CD4-positive, CD25-positive, alpha-beta regulatory T cell (primary cell): ENCODE results near the gene PPM1G. TPM values are rescaled to one million over a fixed set of nuclear protein-coding genes. Genes with fewer than 3 reads are reported as not detected.
"Not testable (repeated sequence)": the region's sequence is repeated elsewhere in the genome, so short reads cannot be mapped to it uniquely, and the experiment has no call there.

ENCODE experiments used
- ATAC-seq, 2 donors: fragments of 150-1000 bp; cut with Tn5 transposase; one replicate each; pipeline ENCODE4 v1.10.0; 2021; ENCODE audit warnings: low read depth in 2 of 2, moderate number of reproducible peaks in 2 of 2, moderate library complexity in 1 of 2
- DNase-seq, 3 donors: peaks; one replicate each; pipeline versions ENCODE4 v3.0.0 to v3.0.0-alpha.2; 2012 to 2022; ENCODE audit warnings: mixed read lengths in 1 of 3
- H3K27ac ChIP-seq: one replicate; pipeline ENCODE4 v1.7.0; 2013; ENCODE audit warnings: mild to moderate bottlenecking, low read length; ENCODE audit not compliant: insufficient read depth, poor library complexity, severe bottlenecking
- H3K27me3 ChIP-seq: one replicate; pipeline ENCODE4 v1.7.0; 2013; ENCODE audit warnings: low read length; ENCODE audit not compliant: control insufficient read depth, insufficient read depth
- H3K36me3 ChIP-seq: one replicate; pipeline ENCODE4 v1.7.0; 2013; ENCODE audit warnings: mild to moderate bottlenecking, low read length, moderate library complexity; ENCODE audit not compliant: control insufficient read depth, insufficient read depth
- H3K4me1 ChIP-seq: 2 replicates; pipeline ENCODE4 v1.7.0; 2013; ENCODE audit warnings: mild to moderate bottlenecking, low read length; ENCODE audit not compliant: insufficient read depth, control insufficient read depth, poor library complexity, severe bottlenecking
- H3K4me3 ChIP-seq: one replicate; pipeline ENCODE4 v1.7.0; 2013; ENCODE audit warnings: low read depth, mild to moderate bottlenecking, low read length, moderate library complexity
- H3K9me3 ChIP-seq, 2 experiments: 1 replicate in 1 of 2; 2 replicates in 1 of 2; pipeline ENCODE4 v1.7.0; 2013; ENCODE audit warnings: low read length in 2 of 2, mild to moderate bottlenecking in 1 of 2, moderate library complexity in 1 of 2; ENCODE audit not compliant: control insufficient read depth in 2 of 2
- H3K27ac Mint-ChIP-seq, 3 donors: one replicate each; pipeline ENCODE4 v1.8.0; 2020 to 2022; ENCODE audit warnings: mild to moderate bottlenecking in 3 of 3, mixed read lengths in 3 of 3, moderate library complexity in 2 of 3
- H3K27me3 Mint-ChIP-seq: one replicate; pipeline ENCODE4 v1.8.0; 2022; ENCODE audit warnings: mild to moderate bottlenecking, mixed read lengths
- H3K36me3 Mint-ChIP-seq: one replicate; pipeline ENCODE4 v1.8.0; 2020; ENCODE audit warnings: mixed read lengths
- H3K4me1 Mint-ChIP-seq, 4 donors: one replicate each; pipeline ENCODE4 v1.8.0; 2020 to 2022; ENCODE audit warnings: mixed read lengths in 4 of 4, mild to moderate bottlenecking in 1 of 4
- H3K4me3 Mint-ChIP-seq, 4 donors: one replicate each; pipeline ENCODE4 v1.8.0; 2020 to 2022; ENCODE audit warnings: mild to moderate bottlenecking in 4 of 4, mixed read lengths in 4 of 4, moderate library complexity in 3 of 4
- H3K9me3 Mint-ChIP-seq, 7 donors: one replicate each; pipeline ENCODE4 v1.8.0; 2020 to 2022; ENCODE audit warnings: mixed read lengths in 7 of 7, mild to moderate bottlenecking in 3 of 7, moderate library complexity in 2 of 7
- polyA plus RNA-seq, 4 donors: library from polyadenylated mRNA; unstranded; fragments of 300-500 nt; fragmentation: Illumina TruSeq; gene quantifications; one replicate each; pipeline ENCODE4 v1.2.3, GENCODE V29; 2021
- total RNA-seq: library from RNA; stranded (reverse); gene quantifications from one replicate; pipeline ENCODE4 v1.2.3, GENCODE V29; 2022

PPM1G gene
- total and polyA plus RNA-seq, 5 donors from 2014 or later, result 73.7 to 144 (median 117) TPM

GRCh38 chr2:27353762-27354596, 55.4 kb downstream of the PPM1G start:
- H3K27ac Mint-ChIP-seq, result peak overlapping the region in 1 of 3 donors; percentile 66
- H3K9me3 Mint-ChIP-seq, result no peaks in the 10 kb centered on the region
- H3K27me3 Mint-ChIP-seq, result peaks cover 7% of the 10 kb centered on the region
- DNase-seq (no peak), ATAC-seq (no peak)
- H3K4me3 Mint-ChIP-seq, result peak overlapping the region; percentile 68 to 100 (median 92)
- H3K9me3 ChIP-seq, result no peaks in the 10 kb centered on the region
- H3K36me3 Mint-ChIP-seq, result peaks cover 16% of the 10 kb centered on the region
- H3K4me1 Mint-ChIP-seq, result peaks cover 23 to 79% (median 56%) of the 10 kb centered on the region in 4 donors
- H3K27ac ChIP-seq, result no peak overlapping the region
- peaks cover 3% of the 10 kb centered on the region for H3K36me3 ChIP-seq
- no peaks in the 10 kb centered on the region for H3K27me3 ChIP-seq
- H3K4me3 ChIP-seq, result no peak overlapping the region
- peaks cover 54% of the 10 kb centered on the region for H3K4me1 ChIP-seq

- H3K4me1 ChIP-seq, result peaks cover 54% of the 10 kb centered on the region
Observed at GRCh38 chr2:27353386-27353761, 56.0 kb downstream of the PPM1G start.

GRCh38 chr2:27351802-27352598, 57.4 kb downstream of the PPM1G start:
- peak in 1 of 3 donors; percentile 32 for DNase-seq
- Mint-ChIP-seq H3K36me3 (peaks cover 18% of the 10 kb centered on the region), H3K27me3 (peaks cover 5% of the 10 kb centered on the region), H3K4me3 (peak overlapping the region; percentile 5 to 53 (median 40)), H3K9me3 (no peaks in the 10 kb centered on the region), H3K27ac (peak overlapping the region; percentile 20 to 93 (median 44)), H3K4me1 (peaks cover 14 to 78% (median 54%) of the 10 kb centered on the region in 4 donors)
- no peaks in the 10 kb centered on the region for H3K27me3 ChIP-seq
- peaks cover 44% of the 10 kb centered on the region for H3K4me1 ChIP-seq
- peaks cover 3% of the 10 kb centered on the region for H3K36me3 ChIP-seq
- H3K27ac ChIP-seq, result no peak overlapping the region
- no peak for ATAC-seq
- H3K9me3 ChIP-seq, result no peaks in the 10 kb centered on the region
- peak overlapping the region; percentile 16 for H3K4me3 ChIP-seq

More at GRCh38 chr2:27353386-27353761, 56.0 kb downstream of the PPM1G start:
- H3K4me3 ChIP-seq, H3K36me3 ChIP-seq, H3K27me3 Mint-ChIP-seq, H3K9me3 ChIP-seq, H3K27ac Mint-ChIP-seq, DNase-seq, H3K27ac ChIP-seq, H3K27me3 ChIP-seq, H3K9me3 Mint-ChIP-seq, H3K4me3 Mint-ChIP-seq, ATAC-seq: not testable (repeated sequence)
- Mint-ChIP-seq H3K36me3 (peaks cover 16% of the 10 kb centered on the region), H3K4me1 (peaks cover 22 to 78% (median 55%) of the 10 kb centered on the region in 4 donors)

- Histone ChIP-seq H3K27ac (no peak overlapping the region), H3K36me3 (peaks cover 3% of the 10 kb centered on the region), H3K27me3 (no peaks in the 10 kb centered on the region), H3K4me3 (no peak overlapping the region), H3K4me1 (peaks cover 35% of the 10 kb centered on the region), H3K9me3 (no peaks in the 10 kb centered on the region)
- Mint-ChIP-seq H3K9me3 (no peaks in the 10 kb centered on the region), H3K27me3 (no peaks in the 10 kb centered on the region), H3K36me3 (peaks cover 15% of the 10 kb centered on the region), H3K4me3 (peak overlapping the region in 2 of 4 donors; percentile 30 to 58), H3K27ac (peak overlapping the region in 1 of 3 donors; percentile 79), H3K4me1 (peaks cover 10 to 70% (median 46%) of the 10 kb centered on the region in 4 donors)
- ATAC-seq (no peak), DNase-seq (no peak)
Observed at GRCh38 chr2:27350106-27350693, 59.2 kb downstream of the PPM1G start.

- H3K4me3 ChIP-seq, result no peak overlapping the region
- Mint-ChIP-seq H3K4me3 (peak overlapping the region in 1 of 4 donors; percentile 21), H3K27ac (peak overlapping the region in 1 of 3 donors; percentile 3), H3K4me1 (peaks cover 14 to 53% (median 36%) of the 10 kb centered on the region in 4 donors), H3K36me3 (peaks cover 16% of the 10 kb centered on the region), H3K9me3 (no peaks in the 10 kb centered on the region), H3K27me3 (no peaks in the 10 kb centered on the region)
- ATAC-seq (no peak), DNase-seq (no peak)
- H3K4me1 ChIP-seq, result peaks cover 12% of the 10 kb centered on the region
- no peaks in the 10 kb centered on the region for H3K27me3 ChIP-seq
- H3K27ac ChIP-seq, result no peak overlapping the region
- H3K9me3 ChIP-seq, result no peaks in the 10 kb centered on the region
- H3K36me3 ChIP-seq, result peaks cover 14% of the 10 kb centered on the region
Observed at GRCh38 chr2:27347641-27348040, 61.8 kb downstream of the PPM1G start.

GRCh38 chr2:27336173-27336572, 73.2 kb downstream of the PPM1G start:
- H3K9me3 ChIP-seq, result no peaks in the 10 kb centered on the region
- Mint-ChIP-seq H3K27ac (no peak overlapping the region), H3K9me3 (no peaks in the 10 kb centered on the region), H3K27me3 (no peaks in the 10 kb centered on the region), H3K36me3 (peaks cover 37% of the 10 kb centered on the region), H3K4me1 (peaks cover 0 to 4% (median 0%) of the 10 kb centered on the region in 4 donors), H3K4me3 (no peak overlapping the region)
- ATAC-seq (no peak), DNase-seq (no peak)
- H3K27me3 ChIP-seq, result no peaks in the 10 kb centered on the region
- H3K36me3 ChIP-seq, result peaks cover 62% of the 10 kb centered on the region
- no peak overlapping the region for H3K4me3 ChIP-seq
- H3K4me1 ChIP-seq, result no peaks in the 10 kb centered on the region
- no peak overlapping the region for H3K27ac ChIP-seq

- peak overlapping the region in 1 of 4 donors; percentile 69 for H3K4me3 Mint-ChIP-seq
- H3K4me1 Mint-ChIP-seq, result peaks cover 0 to 4% (median 0%) of the 10 kb centered on the region in 4 donors
- ATAC-seq (no peak), DNase-seq (no peak)
- peaks cover 61% of the 10 kb centered on the region for H3K36me3 ChIP-seq
- no peaks in the 10 kb centered on the region for H3K27me3 Mint-ChIP-seq
- H3K27me3 ChIP-seq, result no peaks in the 10 kb centered on the region
- H3K9me3 ChIP-seq, result no peaks in the 10 kb centered on the region
- H3K9me3 Mint-ChIP-seq, result no peaks in the 10 kb centered on the region
- no peak overlapping the region for H3K27ac ChIP-seq
- H3K4me1 ChIP-seq, result no peaks in the 10 kb centered on the region
- peaks cover 38% of the 10 kb centered on the region for H3K36me3 Mint-ChIP-seq
- H3K4me3 ChIP-seq, result no peak overlapping the region
- no peak overlapping the region for H3K27ac Mint-ChIP-seq
Observed at GRCh38 chr2:27335311-27335710, 74.1 kb downstream of the PPM1G start.
